SK-N-DZ (cell line): ENCODE measurements around the gene KDM8.
A peak's percentile ranks its signal among the peaks of the same experiment; 100 is the strongest.

Experiments
- DNase-seq: peaks from one replicate; pipeline ENCODE4 v3.0.0-alpha.2; 2015; ENCODE audit warnings: low spot score

Gene KDM8

GRCh38 chr16:27215660-27216059 lies 12.3 kb downstream of the KDM8 start:
- DNase-seq: no peak

DNA sequence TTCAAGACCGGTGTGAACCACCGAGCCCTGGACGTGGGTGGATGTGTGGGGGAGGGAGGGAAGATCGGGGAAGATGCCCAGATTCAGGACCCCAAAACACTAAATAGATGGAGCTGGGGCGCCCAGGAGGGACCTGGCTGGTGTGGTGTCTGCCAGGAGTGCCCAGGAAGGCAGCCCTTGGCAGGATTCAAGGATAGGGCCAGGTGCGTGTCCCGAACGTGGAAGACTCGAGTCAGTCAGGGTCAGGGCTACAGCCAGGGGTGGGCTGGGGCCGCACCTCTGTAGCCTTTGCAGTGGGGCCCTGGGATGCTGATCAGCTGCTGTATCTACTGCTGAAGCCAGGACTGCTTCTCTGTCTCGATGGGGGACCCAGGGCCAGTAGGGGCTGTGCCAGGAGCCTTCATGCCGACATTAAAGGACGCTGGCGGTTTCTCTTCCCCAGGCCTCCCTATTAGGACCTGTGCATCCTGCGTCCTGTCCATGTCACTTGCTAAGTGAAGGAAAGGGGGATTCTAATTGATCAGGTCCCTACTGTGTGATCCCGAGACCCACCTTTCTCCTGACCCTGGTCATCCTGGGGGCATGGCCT lies 13.1 kb downstream of the KDM8 start:
- no peak for DNase-seq

DNA sequence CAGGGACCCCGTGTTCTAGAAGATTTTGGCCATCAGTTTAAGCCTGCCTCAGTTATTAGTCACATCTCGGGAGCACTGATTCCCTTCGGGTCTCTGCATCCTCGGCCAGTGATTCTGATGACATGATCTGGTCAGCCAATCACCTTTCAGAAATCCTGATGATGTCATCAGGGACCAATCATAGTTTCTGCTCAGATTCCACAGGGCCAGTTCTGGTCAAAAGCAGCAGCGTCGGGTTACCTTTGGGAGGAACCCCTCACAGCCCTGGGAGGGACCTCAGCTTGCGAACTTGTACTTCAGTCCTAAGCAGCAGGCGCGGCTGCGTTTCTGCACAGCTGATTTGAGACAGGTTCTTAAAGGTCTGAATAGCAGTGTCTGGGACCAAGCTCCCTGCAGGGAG lies 13.9 kb downstream of the KDM8 start:
- peak; percentile 49 for DNase-seq

GRCh38 chr16:27218756-27219155 lies 15.4 kb downstream of the KDM8 start:
- DNase-seq: no peak

DNA sequence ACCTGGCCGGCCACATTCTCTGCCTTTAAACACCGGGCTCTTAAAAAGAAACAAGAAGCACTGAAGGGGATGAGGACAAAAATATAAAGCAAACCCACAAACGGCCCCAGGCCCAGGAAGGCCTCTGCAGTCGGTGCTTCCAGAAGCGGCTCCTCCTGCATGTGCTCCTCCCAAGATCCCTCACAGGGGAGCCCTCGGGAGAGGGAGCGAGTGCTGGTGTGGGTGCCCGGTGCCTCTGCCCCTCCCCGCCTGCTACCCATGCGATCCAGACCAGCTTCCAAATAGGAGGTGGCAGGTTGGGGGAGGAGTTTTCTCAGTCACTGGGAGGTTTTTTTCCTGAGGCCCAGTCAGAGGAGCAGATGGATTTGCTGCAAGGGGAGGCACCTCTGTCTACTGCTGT lies 15.8 kb downstream of the KDM8 start:
- no peak for DNase-seq

- no peak for DNase-seq
Measured at GRCh38 chr16:27220120-27220519, 16.8 kb downstream of the KDM8 start.

GRCh38 chr16:27220527-27220926 lies 17.2 kb downstream of the KDM8 start:
- DNase-seq: no peak

GRCh38 chr16:27220991-27221390 lies 17.7 kb downstream of the KDM8 start:
- no peak for DNase-seq

- no peak for DNase-seq
Measured at GRCh38 chr16:27221576-27222248, 18.4 kb downstream of the KDM8 start.

DNA sequence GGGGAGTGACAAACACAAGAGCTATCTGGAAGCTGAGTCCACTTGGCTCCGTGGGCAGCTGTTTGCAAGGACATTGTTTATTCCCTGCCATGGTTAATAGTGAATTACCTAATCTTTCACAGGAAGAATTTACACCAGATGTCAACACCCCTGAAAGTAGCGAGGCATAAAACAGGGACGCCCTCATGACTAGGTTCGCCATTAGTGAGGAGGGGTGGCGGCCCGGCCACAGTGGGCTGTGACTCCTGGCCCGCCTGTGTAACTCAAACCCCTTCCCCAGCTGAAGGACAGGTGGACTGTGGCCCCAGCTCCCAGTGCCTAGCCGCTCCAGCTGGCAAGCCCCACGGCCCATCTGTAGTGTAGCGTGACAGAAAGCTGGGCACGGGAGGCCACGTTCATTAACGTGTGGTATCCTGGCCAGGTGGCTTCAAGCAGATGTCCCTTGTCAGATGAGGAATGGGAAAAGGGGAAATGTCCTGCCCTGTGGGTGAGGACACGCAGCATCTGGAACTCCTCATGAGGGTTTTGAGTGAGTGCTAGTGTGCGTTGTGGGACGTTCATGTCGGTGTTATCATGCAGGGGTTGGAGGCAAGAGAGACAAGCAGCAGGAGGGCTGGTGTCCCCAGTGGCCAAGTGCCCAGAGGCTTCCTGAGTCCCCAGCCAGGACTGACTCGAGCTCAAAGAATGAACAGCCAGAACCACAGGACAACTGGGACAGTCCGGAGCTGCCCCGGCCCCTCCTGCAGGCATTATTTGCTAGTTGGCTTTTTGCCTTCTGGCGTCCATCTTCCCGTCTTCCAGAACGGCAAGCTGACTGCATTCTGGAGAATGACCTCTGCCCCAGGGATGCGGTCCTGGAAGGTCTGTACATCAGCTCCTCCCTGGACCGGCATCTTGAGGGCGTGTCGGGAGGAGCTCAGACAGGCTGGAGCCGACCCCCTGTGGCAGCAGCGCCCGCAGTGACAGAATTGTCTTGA lies 19.2 kb downstream of the KDM8 start:
- peak; percentile 34 for DNase-seq

- DNase-seq: no peak
Measured at GRCh38 chr16:27223226-27223610, 19.9 kb downstream of the KDM8 start.

GRCh38 chr16:27223701-27224100 lies 20.4 kb downstream of the KDM8 start:
- DNase-seq: no peak

- DNase-seq: no peak
Measured at GRCh38 chr16:27224271-27224737, 21.0 kb downstream of the KDM8 start.

DNA sequence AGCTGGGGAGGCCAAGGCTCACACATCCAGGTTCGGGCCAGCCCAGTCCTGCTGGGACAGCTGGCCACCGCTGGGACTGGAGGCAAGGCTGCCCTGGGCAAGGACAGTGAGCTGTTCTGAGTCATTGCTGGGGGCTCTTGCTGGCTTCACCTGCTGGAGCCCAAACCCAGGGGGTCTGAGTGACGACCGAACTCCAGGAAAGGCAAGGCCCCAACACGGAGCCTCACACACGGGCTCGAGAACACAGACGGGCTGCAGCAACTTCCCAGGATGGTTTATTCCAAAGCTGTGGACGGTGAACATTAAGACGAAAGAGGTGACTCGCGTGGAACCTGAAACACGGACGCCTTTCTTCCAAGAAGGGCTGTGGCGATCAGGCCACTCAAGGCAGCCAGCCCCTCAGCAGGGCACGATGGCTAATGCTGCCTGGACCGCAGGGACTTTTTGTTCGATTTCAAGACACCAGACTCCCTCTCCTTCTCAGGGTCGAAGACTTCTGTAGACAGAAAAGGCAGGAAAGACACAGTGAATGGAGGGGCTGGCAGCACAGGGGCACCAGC lies 21.5 kb downstream of the KDM8 start:
- DNase-seq: no peak

DNA sequence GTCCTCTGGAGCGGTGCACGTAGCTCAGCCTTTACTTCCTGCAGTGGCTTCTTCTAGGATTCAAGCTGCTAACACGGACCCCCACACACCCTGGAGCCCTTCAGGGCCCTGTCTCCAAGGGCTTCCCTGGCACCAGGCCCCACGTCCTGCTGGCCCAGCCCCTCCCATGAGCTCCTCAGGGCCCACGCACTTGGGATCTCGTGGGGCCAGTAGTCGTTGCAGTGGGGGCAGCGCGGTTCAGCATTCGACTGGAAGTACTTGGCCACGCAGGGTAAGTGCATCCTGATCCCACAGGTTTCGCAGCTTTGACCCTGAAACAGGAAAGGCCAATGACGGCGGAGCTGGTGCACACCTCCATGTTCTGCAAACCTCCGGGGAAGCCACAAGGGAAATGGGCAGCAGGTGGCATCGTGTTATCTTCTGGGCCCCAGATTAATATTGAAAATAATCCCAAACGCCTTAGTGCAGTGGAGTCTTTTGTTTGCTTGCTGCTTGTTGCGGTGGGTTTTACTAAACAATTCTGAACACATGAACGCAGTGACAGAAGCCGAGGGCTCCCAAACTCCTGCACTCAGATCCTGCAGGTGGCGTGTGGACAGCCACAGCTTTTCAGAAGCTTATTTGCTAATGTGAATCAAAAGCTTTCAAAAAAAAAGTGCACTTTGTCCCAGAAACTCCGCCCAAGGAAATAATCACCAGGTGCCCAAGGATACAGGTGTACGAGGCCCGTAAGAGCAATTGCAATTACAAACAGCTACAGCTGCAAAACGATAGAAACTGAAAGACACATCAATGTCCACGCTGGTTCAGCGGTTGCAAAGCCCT lies 22.4 kb downstream of the KDM8 start:
- no peak for DNase-seq

DNA sequence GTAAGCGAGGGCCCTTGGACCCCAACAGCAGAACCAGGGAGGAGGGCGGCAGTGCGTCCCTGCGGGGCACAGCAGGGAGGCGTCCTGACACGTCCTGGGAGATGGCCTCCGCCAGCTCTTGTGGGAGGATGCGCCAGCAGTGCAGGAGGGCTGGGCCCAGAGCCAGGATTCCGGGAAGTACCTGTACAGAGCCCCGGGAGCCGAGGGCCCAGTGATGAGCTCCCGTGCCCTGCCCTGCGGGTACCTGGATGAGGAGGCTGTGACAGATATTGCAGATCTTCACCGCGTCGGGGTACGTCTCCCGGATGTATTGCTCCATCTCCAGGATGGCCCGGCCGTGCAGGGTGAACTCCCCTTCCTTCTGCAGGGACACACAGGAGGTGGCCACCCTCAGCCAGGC lies 23.1 kb downstream of the KDM8 start:
- DNase-seq: no peak

DNA sequence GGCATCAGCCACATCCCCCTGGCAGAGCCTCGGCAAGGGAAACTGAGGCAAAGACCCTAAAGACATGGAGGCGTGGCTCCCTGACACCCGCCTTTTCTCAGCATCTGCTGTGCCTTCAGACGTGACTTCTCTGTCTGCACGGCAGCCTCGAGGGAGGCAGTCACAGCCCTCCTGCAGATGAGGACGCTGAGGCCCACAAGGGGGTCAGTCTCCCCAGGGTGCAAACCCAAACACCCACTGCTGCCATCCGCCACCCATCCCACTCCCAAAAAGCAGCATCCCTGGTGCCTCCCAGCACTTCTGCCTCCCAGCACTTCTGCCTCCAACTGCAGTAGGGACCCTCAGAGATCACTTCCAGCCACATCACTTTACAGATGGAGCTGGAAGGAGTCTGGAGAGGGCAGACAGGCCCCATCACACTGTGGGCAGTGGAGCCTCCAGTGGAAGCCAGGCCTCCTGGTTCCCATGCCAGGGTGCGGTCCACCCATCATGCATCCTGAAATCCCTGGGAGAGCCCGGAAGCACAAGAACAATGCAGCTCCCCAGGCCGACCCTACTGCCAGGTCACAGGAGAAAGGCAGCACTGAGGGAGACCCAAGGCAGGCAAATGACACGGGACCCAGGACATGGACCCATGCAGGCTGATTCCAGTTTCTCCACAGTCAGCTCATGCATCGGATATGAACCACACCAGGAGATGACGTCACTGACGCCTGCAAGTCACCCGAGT lies 23.8 kb downstream of the KDM8 start:
- no peak for DNase-seq

DNA sequence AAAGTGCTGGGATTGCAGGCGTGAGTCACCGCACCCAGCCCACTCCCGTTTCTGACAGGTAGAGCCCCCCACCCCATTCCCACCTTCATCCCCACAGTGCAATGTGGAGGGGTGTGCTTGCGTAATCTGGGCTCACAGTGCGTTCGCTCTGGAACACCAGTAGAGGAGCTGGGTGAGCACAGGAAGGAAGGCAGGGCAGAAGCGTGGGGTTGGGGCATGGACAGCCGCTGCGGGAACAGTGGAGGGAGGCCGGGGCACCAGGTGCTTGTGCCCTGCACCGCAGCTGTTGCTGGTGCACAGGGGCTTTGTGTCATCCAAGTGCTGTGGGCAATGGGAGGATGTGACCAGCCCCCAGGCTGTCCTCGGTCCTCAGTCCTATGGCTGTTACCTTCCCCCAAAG lies 24.7 kb downstream of the KDM8 start:
- DNase-seq: no peak

GRCh38 chr16:27228621-27229501 lies 25.5 kb downstream of the KDM8 start:
- DNase-seq: peak; percentile 79
